SK-N-SH (cell line): ENCODE data around the gene SEMA4F. TPM values are rescaled to one million over a fixed set of nuclear protein-coding genes. Genes with fewer than 3 reads are reported as not detected.

Source experiments
- CTCF ChIA-PET: fragments of 300-600, 350-600 bp; formaldehyde crosslinking; extraction: SDS; loops from one replicate; lab custom pipeline; 2021; lab: Yijun Ruan, JAX
- POLR2A ChIA-PET: fragments of 350-600 bp; sonication (Branson Sonifier 250); formaldehyde crosslinking; extraction: SDS; loops from one replicate; lab custom pipeline; 2020; ENCODE audit warnings: antibody characterized with exemption, inconsistent platforms; lab: Yijun Ruan, JAX
- DNase-seq: peaks from one replicate; pipeline ENCODE4 v3.0.0; 2012
- H2AFZ ChIP-seq: fragments of 200-600 bp; sonication (generic); 2 replicates; pipeline ENCODE4 v1.8.1; 2016; ENCODE audit warnings: antibody characterized with exemption, mild to moderate bottlenecking, low read depth
- H3F3A ChIP-seq: fragments of 200-600 bp; sonication (generic); replicated peaks from 2 replicates; pipeline ENCODE3; 2016; ENCODE audit warnings: antibody characterized with exemption, mild to moderate bottlenecking; ENCODE audit not compliant: insufficient read depth
- H3K27ac ChIP-seq, 2 experiments: fragments of 200-500 bp in 1 of 2; fragments of 200-600 bp in 1 of 2; sonication (Bioruptor generic) in 1 of 2; sonication (generic), shearing (Covaris generic) in 1 of 2; 2 replicates each; pipeline versions ENCODE4 v1.5.1 to v1.6.1; 2014 to 2016; ENCODE audit warnings: low read depth in 2 of 2, inconsistent platforms in 1 of 2, low read length in 1 of 2, mild to moderate bottlenecking in 1 of 2, mixed read lengths in 1 of 2
- H3K27me3 ChIP-seq: fragments of 200-600 bp; sonication (generic), shearing (Covaris generic); 2 replicates; pipeline ENCODE4 v1.6.1; 2016; ENCODE audit warnings: mixed run types; ENCODE audit not compliant: insufficient read depth
- H3K36me3 ChIP-seq, 2 experiments: fragments of 200-500 bp in 1 of 2; fragments of 200-600 bp in 1 of 2; sonication (Bioruptor generic) in 1 of 2; sonication (generic) in 1 of 2; replicated peaks in 1 of 2; 2 replicates each; pipeline versions ENCODE3 to v1.5.1; 2014 to 2016; ENCODE audit warnings: low read length in 1 of 2, mild to moderate bottlenecking in 1 of 2; ENCODE audit not compliant: insufficient read depth in 2 of 2, control insufficient read depth in 1 of 2
- H3K4me1 ChIP-seq, 2 experiments: fragments of 200-500 bp in 1 of 2; fragments of 200-600 bp in 1 of 2; sonication (Bioruptor generic) in 1 of 2; sonication (generic), shearing (Covaris generic) in 1 of 2; 2 replicates each; pipeline versions ENCODE4 v1.5.1 to v1.6.1; 2014 to 2016; ENCODE audit warnings: low read depth in 1 of 2, low read length in 1 of 2, mixed run types in 1 of 2; ENCODE audit not compliant: insufficient read depth in 2 of 2, control insufficient read depth in 1 of 2
- H3K4me2 ChIP-seq: fragments of 200-600 bp; sonication (generic), shearing (Covaris generic); 2 replicates; pipeline ENCODE4 v1.6.1; 2017; ENCODE audit warnings: mixed run types
- H3K4me3 ChIP-seq, 2 experiments: fragments of 200-500 bp in 1 of 2; fragments of 200-600 bp in 1 of 2; sonication (Bioruptor generic) in 1 of 2; sonication (generic), shearing (Covaris generic) in 1 of 2; 2 replicates each; pipeline versions ENCODE4 v1.5.1 to v1.8.1; 2014 to 2016; ENCODE audit warnings: low read depth in 2 of 2, inconsistent platforms in 1 of 2, low read length in 1 of 2, mild to moderate bottlenecking in 1 of 2, mixed read lengths in 1 of 2, moderate library complexity in 1 of 2
- H3K79me2 ChIP-seq: fragments of 200-600 bp; sonication (generic); 2 replicates; pipeline ENCODE4 v1.8.1; 2017; ENCODE audit warnings: mild to moderate bottlenecking; ENCODE audit not compliant: insufficient read depth
- H3K9ac ChIP-seq: fragments of 200-600 bp; sonication (generic); 2 replicates; pipeline ENCODE4 v1.6.1; 2017; ENCODE audit warnings: mixed run types
- H3K9me2 ChIP-seq: fragments of 200-600 bp; sonication (generic); 2 replicates; pipeline ENCODE4 v1.6.1; 2017; ENCODE audit warnings: mixed run types
- H3K9me3 ChIP-seq: fragments of 200-600 bp; sonication (generic); 2 replicates; pipeline ENCODE4 v1.6.1; 2017; ENCODE audit warnings: mixed run types, mild to moderate bottlenecking, moderate library complexity
- H4K20me1 ChIP-seq: fragments of 200-600 bp; sonication (generic); 2 replicates; pipeline ENCODE4 v1.6.1; 2017; ENCODE audit warnings: mild to moderate bottlenecking, mixed run types; ENCODE audit not compliant: insufficient read depth
- CHD2 ChIP-seq: fragments of 150-350 bp; IDR thresholded peaks from 2 replicates; pipeline ENCODE4 v1.6.1; 2018; ENCODE audit warnings: low read length; ENCODE audit not compliant: partially characterized antibody
- ELF1 ChIP-seq: IDR thresholded peaks from 2 replicates; pipeline ENCODE4 v1.4.0; 2012
- EP300 ChIP-seq, 2 experiments: IDR thresholded peaks; 2 replicates each; pipeline versions ENCODE4 v1.4.0 to v1.6.1; 2012; ENCODE audit warnings: borderline replicate concordance in 1 of 2, low read depth in 1 of 2, low read length in 1 of 2
- EZH2phosphoT487 ChIP-seq: fragments of 200-600 bp; sonication (generic); IDR thresholded peaks from 2 replicates; pipeline ENCODE4 v1.6.1; 2017; ENCODE audit warnings: low read depth, mixed run types, mild to moderate bottlenecking, antibody characterized with exemption, moderate library complexity, borderline replicate concordance
- GABPA ChIP-seq: IDR thresholded peaks from 2 replicates; pipeline ENCODE4 v1.4.0; 2012; ENCODE audit warnings: low read depth, mild to moderate bottlenecking
- MXI1 ChIP-seq: IDR thresholded peaks from 2 replicates; pipeline ENCODE4 v1.6.1; 2012; ENCODE audit warnings: mild to moderate bottlenecking, low read depth, low read length, improper control_type of control experiment
- NRF1 ChIP-seq: IDR thresholded peaks from 2 replicates; pipeline ENCODE4 v1.6.1; 2012; ENCODE audit warnings: low read depth, mild to moderate bottlenecking, low read length
- POLR2AphosphoS5 ChIP-seq: IDR thresholded peaks from 2 replicates; pipeline ENCODE4 v1.6.1; 2012; ENCODE audit warnings: low read depth, low read length
- RAD21 ChIP-seq: IDR thresholded peaks from 2 replicates; pipeline ENCODE4 v1.6.1; 2012; ENCODE audit warnings: mild to moderate bottlenecking, low read length
- RFX5 ChIP-seq: IDR thresholded peaks from 2 replicates; pipeline ENCODE4 v1.6.1; 2012; ENCODE audit warnings: mild to moderate bottlenecking, improper control_type of control experiment, low read length
- RXRA ChIP-seq: IDR thresholded peaks from 2 replicates; pipeline ENCODE4 v1.4.0; 2012; ENCODE audit warnings: low read depth, mild to moderate bottlenecking, borderline replicate concordance
- YY1 ChIP-seq: IDR thresholded peaks from 2 replicates; pipeline ENCODE4 v1.4.0; 2012; ENCODE audit warnings: low read depth, mild to moderate bottlenecking
- WGBS: methylation state at CpG from one replicate; pipeline ENCODE4 v1.1.6; 2017; ENCODE audit warnings: low lambda C conversion rate; 5-methylcytosine and 5-hydroxymethylcytosine counted together
- polyA plus RNA-seq, 3 experiments: library from polyadenylated mRNA; depleted of rRNA; stranded (reverse); fragments of >200 nt; gene quantifications; 2 replicates each; pipeline ENCODE4 v1.2.3, GENCODE V29; 2012
- TF ChIP-seq, protein P1 (sequence below): fragments of 150-350 bp; IDR thresholded peaks from 2 replicates; pipeline ENCODE4 v1.6.1; 2017; ENCODE audit warnings: antibody characterized with exemption, low read length, low read depth, borderline replicate concordance
- TF ChIP-seq, protein P2 (sequence below): IDR thresholded peaks from 2 replicates; pipeline ENCODE4 v1.4.0; 2012; ENCODE audit warnings: low read depth
- TF ChIP-seq, protein P3 (sequence below): IDR thresholded peaks from 2 replicates; pipeline ENCODE4 v1.6.1; 2012; ENCODE audit warnings: mild to moderate bottlenecking, low read depth, low read length, moderate library complexity

The SEMA4F gene
- polyA plus RNA-seq, 1 of the 3 experiments (the other 2 are of a cell fraction) = 17.3 TPM

DNA sequence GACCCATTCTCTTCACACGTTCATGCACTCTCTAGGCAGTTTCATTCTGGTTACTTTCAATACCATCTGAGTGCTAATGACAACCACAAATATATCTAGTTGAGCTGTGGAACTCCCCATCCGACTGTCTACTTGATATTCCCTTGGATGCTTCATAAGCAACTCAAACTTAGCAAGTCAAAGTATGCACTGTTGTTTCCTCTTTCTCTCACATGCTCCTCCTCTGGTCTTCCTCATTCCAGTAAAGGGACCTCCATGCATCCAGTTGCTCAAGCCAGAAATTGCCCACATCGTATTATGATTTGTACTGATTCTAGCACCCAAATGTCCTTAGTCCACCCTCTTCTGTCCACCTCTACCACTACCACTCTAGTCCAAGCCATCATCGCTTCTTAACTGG is 22.3 kb downstream of the SEMA4F start:
- Histone ChIP-seq H2AFZ (no peak overlapping the region), H3K36me3 (peaks cover 9 to 54% of the 10 kb centered on the region in 2 experiments), H3K4me1 (peaks cover 0 to 3% of the 10 kb centered on the region in 2 experiments; a peak in 1 of 4 replicates), H3K9me3 (no peaks in the 10 kb centered on the region), H3K27me3 (no peaks in the 10 kb centered on the region), H3F3A (no peaks in the 10 kb centered on the region), H3K9me2 (no peaks in the 10 kb centered on the region), H4K20me1 (no peaks in the 10 kb centered on the region), H3K27ac (no peak overlapping the region), H3K9ac (no peak overlapping the region), H3K4me2 (no peak overlapping the region), H3K79me2 (no peaks in the 10 kb centered on the region), H3K4me3 (no peak overlapping the region)
- no peak for DNase-seq
- no peak for TF ChIP-seq RFX5
- ChIA-PET POLR2A (no interaction called here), CTCF (interaction anchor here (0.8 to 1.4 kb wide), 3 partner anchors 15 to 200 kb away, joined by 3 read pairs; partner anchors contain the start of gene SEMA4F)
- WGBS = 93% methylated on average over 4 of the region's 4 CpGs

DNA sequence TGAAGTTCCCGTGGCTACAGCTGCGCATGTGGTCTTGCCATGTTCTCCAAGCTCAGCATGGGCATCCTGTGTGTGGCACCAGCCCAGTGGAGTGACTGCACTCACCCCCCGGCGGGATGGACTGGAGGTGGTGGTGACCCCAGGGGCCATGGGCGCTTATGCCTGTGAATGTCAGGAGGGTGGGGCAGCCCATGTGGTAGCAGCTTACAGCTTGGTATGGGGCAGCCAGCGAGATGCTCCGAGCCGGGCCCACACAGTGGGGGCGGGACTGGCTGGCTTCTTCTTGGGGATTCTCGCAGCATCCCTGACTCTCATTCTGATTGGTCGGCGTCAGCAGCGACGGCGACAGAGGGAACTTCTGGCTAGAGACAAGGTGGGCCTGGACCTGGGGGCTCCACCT is 25.6 kb downstream of the SEMA4F start:
- Histone ChIP-seq H3K4me1 (no peaks in the 10 kb centered on the region), H3F3A (no peaks in the 10 kb centered on the region), H3K27me3 (no peaks in the 10 kb centered on the region), H3K4me3 (no peak overlapping the region), H3K79me2 (no peaks in the 10 kb centered on the region), H3K27ac (no peak overlapping the region), H4K20me1 (no peaks in the 10 kb centered on the region), H3K9me2 (no peaks in the 10 kb centered on the region), H3K9me3 (no peaks in the 10 kb centered on the region), H2AFZ (no peak overlapping the region), H3K36me3 (peaks cover 9 to 46% of the 10 kb centered on the region in 2 experiments), H3K4me2 (no peak overlapping the region), H3K9ac (no peak overlapping the region)
- DNase-seq = no peak
- 95% methylated on average over 13 of the region's 15 CpGs for WGBS
- no peak for TF ChIP-seq POLR2AphosphoS5
- no peak for TF ChIP-seq MXI1
- no peak for TF ChIP-seq ELF1
- TF ChIP-seq RAD21 = no peak
- TF ChIP-seq GABPA = no peak
- TF ChIP-seq, protein P1, sequence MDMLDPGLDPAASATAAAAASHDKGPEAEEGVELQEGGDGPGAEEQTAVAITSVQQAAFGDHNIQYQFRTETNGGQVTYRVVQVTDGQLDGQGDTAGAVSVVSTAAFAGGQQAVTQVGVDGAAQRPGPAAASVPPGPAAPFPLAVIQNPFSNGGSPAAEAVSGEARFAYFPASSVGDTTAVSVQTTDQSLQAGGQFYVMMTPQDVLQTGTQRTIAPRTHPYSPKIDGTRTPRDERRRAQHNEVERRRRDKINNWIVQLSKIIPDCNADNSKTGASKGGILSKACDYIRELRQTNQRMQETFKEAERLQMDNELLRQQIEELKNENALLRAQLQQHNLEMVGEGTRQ = no peak
- TF ChIP-seq YY1 = no peak
- TF ChIP-seq, protein P2, sequence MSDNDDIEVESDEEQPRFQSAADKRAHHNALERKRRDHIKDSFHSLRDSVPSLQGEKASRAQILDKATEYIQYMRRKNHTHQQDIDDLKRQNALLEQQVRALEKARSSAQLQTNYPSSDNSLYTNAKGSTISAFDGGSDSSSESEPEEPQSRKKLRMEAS = no peak
- TF ChIP-seq RXRA = no peak
- TF ChIP-seq, protein P3, sequence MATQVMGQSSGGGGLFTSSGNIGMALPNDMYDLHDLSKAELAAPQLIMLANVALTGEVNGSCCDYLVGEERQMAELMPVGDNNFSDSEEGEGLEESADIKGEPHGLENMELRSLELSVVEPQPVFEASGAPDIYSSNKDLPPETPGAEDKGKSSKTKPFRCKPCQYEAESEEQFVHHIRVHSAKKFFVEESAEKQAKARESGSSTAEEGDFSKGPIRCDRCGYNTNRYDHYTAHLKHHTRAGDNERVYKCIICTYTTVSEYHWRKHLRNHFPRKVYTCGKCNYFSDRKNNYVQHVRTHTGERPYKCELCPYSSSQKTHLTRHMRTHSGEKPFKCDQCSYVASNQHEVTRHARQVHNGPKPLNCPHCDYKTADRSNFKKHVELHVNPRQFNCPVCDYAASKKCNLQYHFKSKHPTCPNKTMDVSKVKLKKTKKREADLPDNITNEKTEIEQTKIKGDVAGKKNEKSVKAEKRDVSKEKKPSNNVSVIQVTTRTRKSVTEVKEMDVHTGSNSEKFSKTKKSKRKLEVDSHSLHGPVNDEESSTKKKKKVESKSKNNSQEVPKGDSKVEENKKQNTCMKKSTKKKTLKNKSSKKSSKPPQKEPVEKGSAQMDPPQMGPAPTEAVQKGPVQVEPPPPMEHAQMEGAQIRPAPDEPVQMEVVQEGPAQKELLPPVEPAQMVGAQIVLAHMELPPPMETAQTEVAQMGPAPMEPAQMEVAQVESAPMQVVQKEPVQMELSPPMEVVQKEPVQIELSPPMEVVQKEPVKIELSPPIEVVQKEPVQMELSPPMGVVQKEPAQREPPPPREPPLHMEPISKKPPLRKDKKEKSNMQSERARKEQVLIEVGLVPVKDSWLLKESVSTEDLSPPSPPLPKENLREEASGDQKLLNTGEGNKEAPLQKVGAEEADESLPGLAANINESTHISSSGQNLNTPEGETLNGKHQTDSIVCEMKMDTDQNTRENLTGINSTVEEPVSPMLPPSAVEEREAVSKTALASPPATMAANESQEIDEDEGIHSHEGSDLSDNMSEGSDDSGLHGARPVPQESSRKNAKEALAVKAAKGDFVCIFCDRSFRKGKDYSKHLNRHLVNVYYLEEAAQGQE = no peak
- no peak for TF ChIP-seq NRF1
- TF ChIP-seq EZH2phosphoT487 = no peak
- TF ChIP-seq EP300 (IDR thresholded peaks at IDR 0.05; ENCODE audit: borderline replicate concordance in 1 of 2, low read depth in 1 of 2, low read length in 1 of 2) = no peak
- TF ChIP-seq CHD2 = no peak
- ChIA-PET POLR2A (no interaction called here), CTCF (interaction anchor here (0.8 to 3.0 kb wide), 2 partner anchors 11 to 197 kb away, joined by 4 to 8 read pairs; no protein-coding TSS in a partner anchor)
